ENCODE results near the gene ZSWIM4. TPM values are rescaled to one million over a fixed set of nuclear protein-coding genes. Genes with fewer than 3 reads are reported as not detected.
A peak's percentile ranks its signal among the peaks of the same experiment; 100 is the strongest.

Gene ZSWIM4
- total RNA-seq, 1 experiment from 2014 or later, result 11.5 TPM

- peaks cover 8% of the 10 kb centered on the region for H3K4me1 Mint-ChIP-seq (ENCODE audit: low read depth, unreplicated experiment)
- H3K4me3 Mint-ChIP-seq (ENCODE audit: low read depth, unreplicated experiment), result no peak overlapping the region
- H3K9me3 Mint-ChIP-seq (ENCODE audit: low read depth, unreplicated experiment), result no peaks in the 10 kb centered on the region
- no peak for TF ChIP-seq CTCF (IDR thresholded peaks at IDR 0.05; ENCODE audit: unreplicated experiment)
- H3K27ac Mint-ChIP-seq (ENCODE audit: unreplicated experiment), result no peak overlapping the region
- H3K36me3 Mint-ChIP-seq (ENCODE audit: insufficient read depth, unreplicated experiment), result peaks cover 35% of the 10 kb centered on the region
- intact Hi-C loops (cut with micrococcal nuclease; ENCODE audit: unreplicated experiment), result no loop called here
- H3K27me3 Mint-ChIP-seq (ENCODE audit: unreplicated experiment), result no peaks in the 10 kb centered on the region
- CTCF ChIA-PET, result no interaction called here
- DNase-seq, result no peak
- no TSS peak for BruUV-seq (replicated peaks)
These were observed 39.0 kb upstream of the ZSWIM4 start for GRCh38 chr19:13756210-13756609.

- no peak for DNase-seq
- Mint-ChIP-seq H3K27me3 (ENCODE audit: unreplicated experiment) (no peaks in the 10 kb centered on the region), H3K36me3 (ENCODE audit: insufficient read depth, unreplicated experiment) (peaks cover 43% of the 10 kb centered on the region), H3K4me1 (ENCODE audit: low read depth, unreplicated experiment) (peaks cover 8% of the 10 kb centered on the region), H3K9me3 (ENCODE audit: low read depth, unreplicated experiment) (no peaks in the 10 kb centered on the region), H3K27ac (ENCODE audit: unreplicated experiment) (peak overlapping the region; percentile 45), H3K4me3 (ENCODE audit: low read depth, unreplicated experiment) (no peak overlapping the region)
- no TSS peak for BruUV-seq (replicated peaks)
- no peak for TF ChIP-seq CTCF (IDR thresholded peaks at IDR 0.05; ENCODE audit: unreplicated experiment)
- intact Hi-C loops (cut with micrococcal nuclease; ENCODE audit: unreplicated experiment), result no loop called here
- CTCF ChIA-PET, result no interaction called here
These were observed 37.2 kb upstream of the ZSWIM4 start for GRCh38 chr19:13757805-13758772.

- Mint-ChIP-seq H3K4me3 (ENCODE audit: low read depth, unreplicated experiment) (no peak overlapping the region), H3K4me1 (ENCODE audit: low read depth, unreplicated experiment) (peaks cover 8% of the 10 kb centered on the region), H3K27me3 (ENCODE audit: unreplicated experiment) (no peaks in the 10 kb centered on the region), H3K36me3 (ENCODE audit: insufficient read depth, unreplicated experiment) (peaks cover 44% of the 10 kb centered on the region), H3K27ac (ENCODE audit: unreplicated experiment) (no peak overlapping the region), H3K9me3 (ENCODE audit: low read depth, unreplicated experiment) (no peaks in the 10 kb centered on the region)
- no peak for DNase-seq
- intact Hi-C loops (cut with micrococcal nuclease; ENCODE audit: unreplicated experiment), result no loop called here
- no TSS peak for BruUV-seq (replicated peaks)
- no peak for TF ChIP-seq CTCF (IDR thresholded peaks at IDR 0.05; ENCODE audit: unreplicated experiment)
- CTCF ChIA-PET, result no interaction called here
These were observed 36.4 kb upstream of the ZSWIM4 start for GRCh38 chr19:13758795-13759194.

GRCh38 chr19:13761423-13761822 is 33.8 kb upstream of the ZSWIM4 start:
- CTCF ChIA-PET, result no interaction called here
- Mint-ChIP-seq H3K36me3 (ENCODE audit: insufficient read depth, unreplicated experiment) (peaks cover 46% of the 10 kb centered on the region), H3K9me3 (ENCODE audit: low read depth, unreplicated experiment) (no peaks in the 10 kb centered on the region), H3K4me3 (ENCODE audit: low read depth, unreplicated experiment) (no peak overlapping the region), H3K27me3 (ENCODE audit: unreplicated experiment) (no peaks in the 10 kb centered on the region), H3K27ac (ENCODE audit: unreplicated experiment) (no peak overlapping the region), H3K4me1 (ENCODE audit: low read depth, unreplicated experiment) (peaks cover 11% of the 10 kb centered on the region)
- TF ChIP-seq CTCF (IDR thresholded peaks at IDR 0.05; ENCODE audit: unreplicated experiment), result no peak
- intact Hi-C loops (cut with micrococcal nuclease; ENCODE audit: unreplicated experiment), result no loop called here
- BruUV-seq (replicated peaks), result no TSS peak
- DNase-seq, result no peak

Measured in Calu3 (cell line).